ENCODE measurements around the gene DVL2. TPM values are rescaled to one million over a fixed set of nuclear protein-coding genes. Genes with fewer than 3 reads are reported as not detected.

Gene DVL2
- 32.3 TPM for polyA plus RNA-seq (2013)

GRCh38 chr17:7234083-7234951 lies at the start of gene DVL2:
Gene DVL2, minus strand, starts transcription at chr17:7234517. Its CDS starts 255 bp downstream, at chr17:7234262.
- peak; percentile 94 to 97 (median 97) for DNase-seq
- Histone ChIP-seq H3K9me3 (ENCODE audit: control extremely low read depth in 1 of 5, control insufficient read depth in 4 of 5, insufficient read depth in 2 of 5, low read depth in 1 of 5, low read length in 4 of 5) (no peaks in the 10 kb centered on the region), H3K4me1 (ENCODE audit: control extremely low read depth in 1 of 4, control insufficient read depth in 4 of 4, insufficient read depth in 4 of 4, low read length in 3 of 4) (peaks cover 5 to 53% (median 38%) of the 10 kb centered on the region in 4 experiments), H3K36me3 (ENCODE audit: control insufficient read depth in 4 of 4, insufficient read depth in 4 of 4, low read length in 3 of 4) (peaks cover 0 to 47% (median 24%) of the 10 kb centered on the region in 4 experiments), H3K27me3 (replicated peaks in 2 of 5; ENCODE audit: control insufficient read depth in 4 of 5, insufficient read depth in 5 of 5, low read length in 4 of 5) (no peaks in the 10 kb centered on the region), H3K27ac (ENCODE audit: insufficient read depth in 1 of 2, low read depth in 1 of 2, low read length in 2 of 2, poor library complexity in 1 of 2, severe bottlenecking in 2 of 2) (peak within 1 kb of the TSS; percentile 74 to 89), H3K4me3 (ENCODE audit: control insufficient read depth in 1 of 7, extremely low read depth in 1 of 7, insufficient read depth in 4 of 7, low read depth in 2 of 7, low read length in 6 of 7) (peak within 1 kb of the TSS; percentile 70 to 97 (median 87))
- ChIA-PET POLR2A (interaction anchor here (0.7 to 1.9 kb wide), 4 partner anchors 8 to 16 kb away, joined by 3 to 11 read pairs (median 4); partner anchors contain the start of genes ACADVL, DLG4 and GABARAP), CTCF (interaction anchor here (1.1 to 10.2 kb wide), 5 partner anchors 9 to 20 kb away, joined by 3 to 75 read pairs (median 4); partner anchors contain the start of genes ACADVL, DLG4 and GABARAP)
- WGBS (ENCODE audit: insufficient coverage), result 0% methylated on average over 62 of the region's 72 CpGs

GRCh38 chr17:7283471-7284216 lies 49.3 kb upstream of the DVL2 start:
- no peak overlapping the region for H3K4me3 ChIP-seq (ENCODE audit: control insufficient read depth in 1 of 7, extremely low read depth in 1 of 7, insufficient read depth in 4 of 7, low read depth in 2 of 7, low read length in 6 of 7)
- peaks cover 0 to 5% (median 0%) of the 10 kb centered on the region in 4 experiments for H3K36me3 ChIP-seq (ENCODE audit: control insufficient read depth in 4 of 4, insufficient read depth in 4 of 4, low read length in 3 of 4)
- no peaks in the 10 kb centered on the region for H3K27me3 ChIP-seq (replicated peaks in 2 of 5; ENCODE audit: control insufficient read depth in 4 of 5, insufficient read depth in 5 of 5, low read length in 4 of 5)
- H3K9me3 ChIP-seq (ENCODE audit: control extremely low read depth in 1 of 5, control insufficient read depth in 4 of 5, insufficient read depth in 2 of 5, low read depth in 1 of 5, low read length in 4 of 5), result no peaks in the 10 kb centered on the region
- WGBS (ENCODE audit: insufficient coverage), result 80% methylated on average over 9 of the region's 18 CpGs
- ChIA-PET CTCF (interaction anchor here (0.8 to 6.5 kb wide), 6 partner anchors 8 to 53 kb away, joined by 3 to 65 read pairs (median 24); partner anchors contain the start of gene ACAP1), POLR2A (no interaction called here)
- peak in 1 of 3 donors; percentile 20 for DNase-seq
- peaks cover 0 to 47% (median 41%) of the 10 kb centered on the region in 4 experiments for H3K4me1 ChIP-seq (ENCODE audit: control extremely low read depth in 1 of 4, control insufficient read depth in 4 of 4, insufficient read depth in 4 of 4, low read length in 3 of 4)
- H3K27ac ChIP-seq (ENCODE audit: insufficient read depth in 1 of 2, low read depth in 1 of 2, low read length in 2 of 2, poor library complexity in 1 of 2, severe bottlenecking in 2 of 2), result no peak overlapping the region

GRCh38 chr17:7282752-7283321 lies 48.5 kb upstream of the DVL2 start:
- CTCF ChIA-PET, result interaction anchor here (0.8 to 6.5 kb wide), 5 partner anchors 9 to 54 kb away, joined by 3 to 65 read pairs (median 3); no protein-coding TSS in a partner anchor
- no peak overlapping the region for H3K27ac ChIP-seq (ENCODE audit: insufficient read depth in 1 of 2, low read depth in 1 of 2, low read length in 2 of 2, poor library complexity in 1 of 2, severe bottlenecking in 2 of 2)
- peaks cover 0 to 47% (median 41%) of the 10 kb centered on the region in 4 experiments for H3K4me1 ChIP-seq (ENCODE audit: control extremely low read depth in 1 of 4, control insufficient read depth in 4 of 4, insufficient read depth in 4 of 4, low read length in 3 of 4)
- no peaks in the 10 kb centered on the region for H3K9me3 ChIP-seq (ENCODE audit: control extremely low read depth in 1 of 5, control insufficient read depth in 4 of 5, insufficient read depth in 2 of 5, low read depth in 1 of 5, low read length in 4 of 5)
- DNase-seq, result peak in 2 of 3 donors; percentile 66 to 78
- H3K36me3 ChIP-seq (ENCODE audit: control insufficient read depth in 4 of 4, insufficient read depth in 4 of 4, low read length in 3 of 4), result peaks cover 0 to 5% (median 0%) of the 10 kb centered on the region in 4 experiments
- H3K4me3 ChIP-seq (ENCODE audit: control insufficient read depth in 1 of 7, extremely low read depth in 1 of 7, insufficient read depth in 4 of 7, low read depth in 2 of 7, low read length in 6 of 7), result peak overlapping the region in 4 of 7 experiments; percentile 62 to 73 (median 68)
- POLR2A ChIA-PET, result no interaction called here
- no peaks in the 10 kb centered on the region for H3K27me3 ChIP-seq (replicated peaks in 2 of 5; ENCODE audit: control insufficient read depth in 4 of 5, insufficient read depth in 5 of 5, low read length in 4 of 5)
- 59% methylated on average over 5 of the region's 6 CpGs for WGBS (ENCODE audit: insufficient coverage)

GRCh38 chr17:7281953-7282751 lies 47.8 kb upstream of the DVL2 start:
- Histone ChIP-seq H3K27ac (ENCODE audit: insufficient read depth in 1 of 2, low read depth in 1 of 2, low read length in 2 of 2, poor library complexity in 1 of 2, severe bottlenecking in 2 of 2) (no peak overlapping the region), H3K27me3 (replicated peaks in 2 of 5; ENCODE audit: control insufficient read depth in 4 of 5, insufficient read depth in 5 of 5, low read length in 4 of 5) (no peaks in the 10 kb centered on the region), H3K4me3 (ENCODE audit: control insufficient read depth in 1 of 7, extremely low read depth in 1 of 7, insufficient read depth in 4 of 7, low read depth in 2 of 7, low read length in 6 of 7) (peak overlapping the region in 6 of 7 experiments; percentile 9 to 73 (median 63)), H3K36me3 (ENCODE audit: control insufficient read depth in 4 of 4, insufficient read depth in 4 of 4, low read length in 3 of 4) (peaks cover 0 to 5% (median 0%) of the 10 kb centered on the region in 4 experiments), H3K4me1 (ENCODE audit: control extremely low read depth in 1 of 4, control insufficient read depth in 4 of 4, insufficient read depth in 4 of 4, low read length in 3 of 4) (peaks cover 0 to 45% (median 41%) of the 10 kb centered on the region in 4 experiments), H3K9me3 (ENCODE audit: control extremely low read depth in 1 of 5, control insufficient read depth in 4 of 5, insufficient read depth in 2 of 5, low read depth in 1 of 5, low read length in 4 of 5) (no peaks in the 10 kb centered on the region)
- DNase-seq, result peak in 2 of 3 donors; percentile 37 to 52
- CTCF ChIA-PET, result interaction anchor here (1.0 to 6.5 kb wide), 5 partner anchors 10 to 66 kb away, joined by 3 to 65 read pairs (median 9); no protein-coding TSS in a partner anchor
- 1% methylated on average over 29 of the region's 43 CpGs for WGBS (ENCODE audit: insufficient coverage)
- POLR2A ChIA-PET, result interaction anchor here (0.6 kb wide), 1 partner anchor 9 kb away, joined by 3 read pairs; no protein-coding TSS in a partner anchor

GRCh38 chr17:7281074-7281952 lies 47.0 kb upstream of the DVL2 start, which contains the start of gene SLC2A4:
Gene SLC2A4, plus strand, starts transcription at chr17:7281718. Its CDS starts 217 bp downstream, at chr17:7281935.
- Histone ChIP-seq H3K27me3 (replicated peaks in 2 of 5; ENCODE audit: control insufficient read depth in 4 of 5, insufficient read depth in 5 of 5, low read length in 4 of 5) (peaks cover 0 to 2% (median 0%) of the 10 kb centered on the region in 5 experiments), H3K36me3 (ENCODE audit: control insufficient read depth in 4 of 4, insufficient read depth in 4 of 4, low read length in 3 of 4) (peaks cover 0 to 5% (median 0%) of the 10 kb centered on the region in 4 experiments), H3K4me1 (ENCODE audit: control extremely low read depth in 1 of 4, control insufficient read depth in 4 of 4, insufficient read depth in 4 of 4, low read length in 3 of 4) (peaks cover 0 to 38% (median 36%) of the 10 kb centered on the region in 4 experiments), H3K9me3 (ENCODE audit: control extremely low read depth in 1 of 5, control insufficient read depth in 4 of 5, insufficient read depth in 2 of 5, low read depth in 1 of 5, low read length in 4 of 5) (no peaks in the 10 kb centered on the region), H3K27ac (ENCODE audit: insufficient read depth in 1 of 2, low read depth in 1 of 2, low read length in 2 of 2, poor library complexity in 1 of 2, severe bottlenecking in 2 of 2) (no peak within 1 kb of the TSS), H3K4me3 (ENCODE audit: control insufficient read depth in 1 of 7, extremely low read depth in 1 of 7, insufficient read depth in 4 of 7, low read depth in 2 of 7, low read length in 6 of 7) (peak within 1 kb of the TSS; percentile 10 to 73 (median 62))
- WGBS (ENCODE audit: insufficient coverage), result 0% methylated on average over 54 of the region's 71 CpGs
- DNase-seq, result peak; percentile 85 to 86 (median 86)
- POLR2A ChIA-PET, result interaction anchor here (0.6 to 0.9 kb wide), 3 partner anchors 10 to 39 kb away, joined by 3 to 5 read pairs (median 3); no protein-coding TSS in a partner anchor
- CTCF ChIA-PET, result interaction anchor here (0.9 to 6.5 kb wide), 8 partner anchors 11 to 67 kb away, joined by 3 to 65 read pairs (median 8); partner anchors contain the start of genes ACADVL and ACAP1

All from common myeloid progenitor, CD34-positive (primary cell).